ENCODE results near the gene CD44.

CD44 gene

DNA sequence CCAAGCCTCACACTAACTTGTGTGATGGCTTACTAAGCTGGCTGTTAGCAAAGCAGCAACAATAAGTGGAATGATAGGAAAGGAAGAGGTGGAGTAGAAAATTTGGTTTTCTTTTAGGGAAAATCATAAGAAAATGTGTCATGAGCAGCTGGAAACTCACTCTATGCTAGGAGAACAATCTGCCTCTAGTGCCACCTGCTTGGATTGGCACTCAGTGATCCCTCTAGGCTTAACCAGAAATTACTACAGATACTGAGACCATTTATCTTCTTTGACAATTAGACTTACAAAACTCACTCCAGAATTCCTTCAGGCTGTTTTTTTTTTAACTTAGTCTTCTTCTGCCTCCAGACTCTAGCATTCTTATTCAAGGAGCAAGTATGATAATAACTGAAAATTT is 117.3 kb downstream of the CD44 start:
- no peaks in the 10 kb centered on the region for H3K9me3 ChIP-seq (ENCODE audit: control insufficient read depth, low read length)
- no peaks in the 10 kb centered on the region for H3K27me3 ChIP-seq (ENCODE audit: control insufficient read depth, insufficient read depth, low read length)
- no peaks in the 10 kb centered on the region for H3K4me1 ChIP-seq (ENCODE audit: control insufficient read depth, insufficient read depth, low read length)
- H3K36me3 ChIP-seq (ENCODE audit: control insufficient read depth, insufficient read depth, low read length), result no peaks in the 10 kb centered on the region
- H3K4me3 ChIP-seq (ENCODE audit: low read length), result no peak overlapping the region
- H3K9ac ChIP-seq (ENCODE audit: low read length), result no peak overlapping the region

DNA sequence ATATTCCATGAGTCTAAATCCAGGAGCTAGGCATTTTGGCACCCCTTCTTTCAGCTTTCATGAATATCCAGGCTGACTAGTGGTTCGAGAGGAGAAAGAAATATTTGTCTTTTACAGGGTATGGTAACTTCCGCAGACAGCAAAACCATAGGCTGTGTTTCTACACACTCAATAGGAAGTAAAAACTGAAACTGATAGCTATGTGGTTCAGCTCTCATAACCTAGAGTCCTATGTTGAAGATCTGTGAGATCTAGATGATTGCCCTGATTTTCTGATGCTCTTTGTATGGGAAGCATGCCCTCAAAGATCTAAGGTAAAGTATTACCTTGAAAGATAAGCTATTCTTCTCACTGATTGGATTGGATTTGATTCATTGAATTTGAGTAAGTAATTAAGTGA is 118.3 kb downstream of the CD44 start:
- Histone ChIP-seq H3K9me3 (ENCODE audit: control insufficient read depth, low read length) (no peaks in the 10 kb centered on the region), H3K4me1 (ENCODE audit: control insufficient read depth, insufficient read depth, low read length) (no peaks in the 10 kb centered on the region), H3K4me3 (ENCODE audit: low read length) (no peak overlapping the region), H3K36me3 (ENCODE audit: control insufficient read depth, insufficient read depth, low read length) (no peaks in the 10 kb centered on the region), H3K9ac (ENCODE audit: low read length) (no peak overlapping the region), H3K27me3 (ENCODE audit: control insufficient read depth, insufficient read depth, low read length) (no peaks in the 10 kb centered on the region)

DNA sequence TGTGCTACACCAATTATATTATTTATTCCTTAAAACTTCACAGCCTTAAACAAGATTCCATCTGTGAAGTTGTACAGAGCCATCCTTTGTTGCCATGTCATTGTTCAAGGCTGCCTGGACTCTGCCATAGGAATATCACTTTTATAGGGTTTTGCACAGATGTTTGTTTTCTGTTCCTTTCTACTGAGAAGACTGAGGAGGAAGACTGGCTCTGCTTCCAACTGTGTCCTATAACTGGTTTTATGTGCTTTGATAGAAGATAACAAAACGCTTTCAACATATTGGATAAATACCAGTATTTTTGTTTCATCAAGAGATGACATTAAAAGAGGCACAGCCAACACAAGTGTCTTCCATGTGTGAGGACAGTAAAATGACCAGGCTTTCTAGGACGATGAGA is 120.6 kb downstream of the CD44 start:
- Histone ChIP-seq H3K9me3 (ENCODE audit: control insufficient read depth, low read length) (no peaks in the 10 kb centered on the region), H3K9ac (ENCODE audit: low read length) (no peak overlapping the region), H3K36me3 (ENCODE audit: control insufficient read depth, insufficient read depth, low read length) (no peaks in the 10 kb centered on the region), H3K4me1 (ENCODE audit: control insufficient read depth, insufficient read depth, low read length) (no peaks in the 10 kb centered on the region), H3K27me3 (ENCODE audit: control insufficient read depth, insufficient read depth, low read length) (no peaks in the 10 kb centered on the region), H3K4me3 (ENCODE audit: low read length) (no peak overlapping the region)

DNA sequence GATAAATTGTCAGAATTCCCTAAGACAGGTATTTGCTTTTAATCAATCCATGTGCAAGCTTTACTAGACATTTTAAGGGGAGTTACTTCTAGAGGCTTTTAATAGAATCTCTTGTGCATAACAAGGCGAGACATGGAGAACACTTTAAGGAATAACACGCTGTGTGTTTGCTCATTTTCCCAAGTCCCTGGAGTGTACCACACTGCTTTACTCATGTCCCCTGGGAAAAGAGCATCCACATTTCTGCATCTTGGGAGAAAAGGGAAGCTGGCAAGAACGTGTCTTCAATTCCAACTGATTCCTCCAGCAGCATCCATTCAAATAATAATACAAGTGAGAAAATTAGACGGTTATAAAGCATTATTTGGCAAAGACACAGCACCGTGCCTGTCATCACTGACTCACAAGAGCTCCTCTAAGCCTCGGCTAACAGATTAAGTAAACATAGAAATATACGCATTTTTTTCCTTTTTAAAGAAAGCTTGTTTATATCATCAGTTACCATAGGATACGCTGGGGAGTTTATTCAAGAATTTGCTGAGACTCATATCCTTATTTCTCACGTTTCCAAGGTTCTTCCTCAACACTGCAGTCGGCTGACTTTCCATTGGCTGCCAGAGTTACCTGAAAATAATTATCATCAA is 121.5 kb downstream of the CD44 start:
- Histone ChIP-seq H3K4me3 (ENCODE audit: low read length) (no peak overlapping the region), H3K36me3 (ENCODE audit: control insufficient read depth, insufficient read depth, low read length) (no peaks in the 10 kb centered on the region), H3K9me3 (ENCODE audit: control insufficient read depth, low read length) (no peaks in the 10 kb centered on the region), H3K9ac (ENCODE audit: low read length) (no peak overlapping the region), H3K4me1 (ENCODE audit: control insufficient read depth, insufficient read depth, low read length) (no peaks in the 10 kb centered on the region), H3K27me3 (ENCODE audit: control insufficient read depth, insufficient read depth, low read length) (no peaks in the 10 kb centered on the region)

DNA sequence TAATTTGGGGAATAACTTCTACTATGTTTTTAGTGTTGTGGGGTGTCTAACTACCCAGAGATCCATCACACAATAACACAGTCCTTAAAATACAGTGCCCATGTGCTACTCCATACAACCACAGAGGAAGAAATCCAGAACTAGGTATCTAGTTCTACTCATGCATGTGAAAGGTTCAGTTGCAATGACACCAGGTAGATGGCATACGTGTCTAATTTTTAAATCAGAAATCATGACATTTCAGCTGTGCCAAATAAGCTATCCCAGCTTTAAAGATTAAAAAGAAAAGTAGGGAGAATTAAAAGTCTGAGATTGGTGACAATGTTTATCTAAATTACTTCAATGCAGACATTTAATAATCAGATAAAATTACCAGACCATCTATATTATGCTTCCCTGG is 122.2 kb downstream of the CD44 start:
- Histone ChIP-seq H3K9ac (ENCODE audit: low read length) (no peak overlapping the region), H3K9me3 (ENCODE audit: control insufficient read depth, low read length) (no peaks in the 10 kb centered on the region), H3K27me3 (ENCODE audit: control insufficient read depth, insufficient read depth, low read length) (no peaks in the 10 kb centered on the region)

DNA sequence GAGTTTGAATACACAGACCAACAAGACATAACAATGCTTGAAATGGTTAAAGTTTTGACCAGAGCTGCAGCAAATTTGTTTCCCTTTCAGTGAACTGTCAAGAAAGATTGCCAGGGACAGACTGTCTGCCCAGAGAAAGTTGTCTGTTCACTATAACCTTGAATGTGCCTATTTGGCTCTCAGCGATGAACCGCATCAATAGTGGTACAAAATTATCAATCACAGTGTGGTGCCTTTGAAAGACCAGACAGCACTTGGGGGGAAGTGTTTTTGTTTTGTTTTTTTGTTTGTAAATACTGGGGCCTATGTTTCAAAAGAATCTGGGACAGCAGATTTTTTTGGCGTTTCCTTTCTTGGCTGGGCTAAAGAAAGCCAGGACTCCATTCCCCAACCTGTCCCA is 123.1 kb downstream of the CD44 start:
- no peak overlapping the region for H3K9ac ChIP-seq (ENCODE audit: low read length)
- H3K4me1 ChIP-seq (ENCODE audit: control insufficient read depth, insufficient read depth, low read length), result no peaks in the 10 kb centered on the region
- no peak overlapping the region for H3K4me3 ChIP-seq (ENCODE audit: low read length)
- H3K9me3 ChIP-seq (ENCODE audit: control insufficient read depth, low read length), result no peaks in the 10 kb centered on the region
- no peaks in the 10 kb centered on the region for H3K27me3 ChIP-seq (ENCODE audit: control insufficient read depth, insufficient read depth, low read length)
- H3K36me3 ChIP-seq (ENCODE audit: control insufficient read depth, insufficient read depth, low read length), result no peaks in the 10 kb centered on the region

More for the DNA sequence above, 122.2 kb downstream of the CD44 start:
- no peaks in the 10 kb centered on the region for H3K4me1 ChIP-seq (ENCODE audit: control insufficient read depth, insufficient read depth, low read length)
- no peak overlapping the region for H3K4me3 ChIP-seq (ENCODE audit: low read length)
- no peaks in the 10 kb centered on the region for H3K36me3 ChIP-seq (ENCODE audit: control insufficient read depth, insufficient read depth, low read length)

DNA sequence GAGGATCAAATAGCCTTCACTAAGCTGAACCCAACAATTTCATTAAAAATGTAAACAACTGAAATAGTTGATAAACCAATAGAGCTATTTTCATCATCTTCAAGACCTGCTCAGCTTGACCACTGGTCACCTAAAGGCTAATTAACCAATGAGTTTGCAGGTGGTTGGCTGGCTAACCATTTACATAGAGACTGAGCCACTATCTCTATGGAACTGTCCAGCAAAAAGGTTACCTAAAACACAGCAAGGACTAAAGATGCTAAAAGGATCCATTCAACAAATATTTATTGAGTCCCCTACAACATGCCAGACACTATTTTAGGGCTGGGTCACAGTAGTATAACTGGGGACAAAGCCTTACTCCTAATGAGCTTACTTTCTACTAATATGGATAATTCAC is 123.8 kb downstream of the CD44 start:
- no peaks in the 10 kb centered on the region for H3K36me3 ChIP-seq (ENCODE audit: control insufficient read depth, insufficient read depth, low read length)
- H3K9me3 ChIP-seq (ENCODE audit: control insufficient read depth, low read length), result no peaks in the 10 kb centered on the region
- no peaks in the 10 kb centered on the region for H3K4me1 ChIP-seq (ENCODE audit: control insufficient read depth, insufficient read depth, low read length)
- no peaks in the 10 kb centered on the region for H3K27me3 ChIP-seq (ENCODE audit: control insufficient read depth, insufficient read depth, low read length)
- H3K9ac ChIP-seq (ENCODE audit: low read length), result no peak overlapping the region
- H3K4me3 ChIP-seq (ENCODE audit: low read length), result no peak overlapping the region

DNA sequence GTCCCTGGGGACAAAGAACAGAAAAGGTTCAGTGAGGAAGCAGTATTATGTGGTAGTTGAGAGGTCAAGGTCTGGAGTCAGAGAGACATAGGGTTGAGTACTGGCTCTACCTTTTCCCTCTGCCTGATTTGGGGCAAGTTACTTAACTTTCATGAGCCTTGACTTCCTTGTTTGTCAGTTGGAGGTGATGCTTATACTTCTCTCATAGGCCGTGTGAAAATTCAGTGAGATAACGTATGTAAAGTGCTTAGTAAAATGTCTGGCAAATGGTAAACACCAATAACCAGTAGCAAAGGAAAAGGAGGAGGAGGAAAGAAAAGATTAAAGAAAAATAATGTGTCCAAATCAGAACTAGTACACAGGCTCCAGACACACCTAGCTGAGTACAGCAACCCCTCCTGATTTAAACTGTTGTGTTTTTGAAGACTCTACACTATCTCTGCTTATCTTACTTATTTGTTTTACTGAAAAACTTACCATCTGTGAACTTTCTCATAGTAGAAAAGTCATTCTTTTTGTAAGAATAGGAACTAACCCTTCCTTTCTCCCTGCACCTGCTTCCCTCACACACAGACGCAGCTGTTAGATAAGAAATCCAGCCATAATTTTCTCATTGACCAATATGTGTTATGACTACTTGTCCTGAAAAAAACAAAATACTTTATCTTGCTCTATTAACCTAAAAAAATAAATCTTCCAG is 126.9 kb downstream of the CD44 start:
- H3K9me3 ChIP-seq (ENCODE audit: control insufficient read depth, low read length), result no peaks in the 10 kb centered on the region
- no peak overlapping the region for H3K4me3 ChIP-seq (ENCODE audit: low read length)
- no peaks in the 10 kb centered on the region for H3K4me1 ChIP-seq (ENCODE audit: control insufficient read depth, insufficient read depth, low read length)
- no peaks in the 10 kb centered on the region for H3K27me3 ChIP-seq (ENCODE audit: control insufficient read depth, insufficient read depth, low read length)
- no peak overlapping the region for H3K9ac ChIP-seq (ENCODE audit: low read length)
- no peaks in the 10 kb centered on the region for H3K36me3 ChIP-seq (ENCODE audit: control insufficient read depth, insufficient read depth, low read length)

DNA sequence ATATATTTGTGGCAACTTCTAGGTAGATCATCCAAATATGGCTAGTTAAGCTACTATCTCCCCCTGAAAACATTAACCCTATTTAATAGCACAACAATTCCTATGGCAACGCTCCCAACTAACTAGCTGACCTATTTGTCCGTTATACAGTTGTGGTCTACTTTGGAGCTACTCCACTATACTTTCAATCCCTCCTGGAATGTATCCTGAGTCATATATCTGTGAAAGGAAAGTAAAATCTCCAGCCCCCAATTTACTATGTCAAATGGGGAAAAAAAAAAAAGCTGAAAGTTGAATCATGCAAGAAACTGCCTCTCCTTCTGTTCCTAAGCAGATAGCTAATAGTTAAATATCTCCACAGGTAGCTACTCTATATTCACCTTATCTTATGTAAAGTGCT is 128.5 kb downstream of the CD44 start:
- H3K36me3 ChIP-seq (ENCODE audit: control insufficient read depth, insufficient read depth, low read length), result no peaks in the 10 kb centered on the region
- no peaks in the 10 kb centered on the region for H3K4me1 ChIP-seq (ENCODE audit: control insufficient read depth, insufficient read depth, low read length)
- no peak overlapping the region for H3K9ac ChIP-seq (ENCODE audit: low read length)
- no peaks in the 10 kb centered on the region for H3K9me3 ChIP-seq (ENCODE audit: control insufficient read depth, low read length)
- no peak overlapping the region for H3K4me3 ChIP-seq (ENCODE audit: low read length)
- H3K27me3 ChIP-seq (ENCODE audit: control insufficient read depth, insufficient read depth, low read length), result no peaks in the 10 kb centered on the region

DNA sequence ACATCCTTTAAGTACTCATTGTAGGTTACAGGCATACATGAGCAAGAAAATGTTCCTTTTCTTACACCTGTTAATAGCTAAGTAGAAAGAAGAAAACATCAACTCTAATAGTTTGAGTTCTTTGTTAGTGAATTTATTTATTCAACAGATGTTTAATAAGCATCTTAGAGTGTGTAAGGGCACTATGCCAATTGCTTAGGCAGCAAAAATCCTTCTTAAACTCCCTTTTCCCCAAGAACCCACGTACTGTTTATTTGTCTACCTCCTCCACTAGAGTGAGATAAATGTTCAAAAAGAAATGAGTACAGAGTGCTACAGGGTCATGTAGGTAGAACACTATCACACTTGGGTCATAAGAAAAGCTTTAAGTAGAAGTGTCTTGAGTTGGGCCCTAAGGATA is 131.4 kb downstream of the CD44 start:
- no peak overlapping the region for H3K4me3 ChIP-seq (ENCODE audit: low read length)
- no peak overlapping the region for H3K9ac ChIP-seq (ENCODE audit: low read length)
- H3K36me3 ChIP-seq (ENCODE audit: control insufficient read depth, insufficient read depth, low read length), result no peaks in the 10 kb centered on the region
- no peaks in the 10 kb centered on the region for H3K27me3 ChIP-seq (ENCODE audit: control insufficient read depth, insufficient read depth, low read length)
- no peaks in the 10 kb centered on the region for H3K9me3 ChIP-seq (ENCODE audit: control insufficient read depth, low read length)
- H3K4me1 ChIP-seq (ENCODE audit: control insufficient read depth, insufficient read depth, low read length), result peaks cover 11% of the 10 kb centered on the region

DNA sequence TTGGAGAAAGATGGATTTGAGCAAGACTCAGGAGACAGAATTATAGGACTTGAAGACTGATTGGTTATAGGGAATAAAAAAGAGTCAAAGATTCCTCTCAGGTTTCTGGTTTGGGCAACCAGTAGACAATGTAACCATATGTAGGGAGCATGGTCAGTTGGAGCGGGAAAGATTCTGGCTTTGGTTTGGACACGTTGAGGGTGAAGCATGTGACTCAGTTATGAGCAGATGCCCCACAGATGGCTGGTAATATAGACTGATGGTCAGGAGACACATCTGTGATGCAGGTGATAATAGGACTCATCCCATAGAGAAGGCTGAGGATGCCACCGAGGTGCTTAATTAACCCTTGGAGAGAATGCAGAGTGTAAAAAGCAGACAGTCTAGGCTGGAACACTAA is 132.1 kb downstream of the CD44 start:
- H3K27me3 ChIP-seq (ENCODE audit: control insufficient read depth, insufficient read depth, low read length), result no peaks in the 10 kb centered on the region

DNA sequence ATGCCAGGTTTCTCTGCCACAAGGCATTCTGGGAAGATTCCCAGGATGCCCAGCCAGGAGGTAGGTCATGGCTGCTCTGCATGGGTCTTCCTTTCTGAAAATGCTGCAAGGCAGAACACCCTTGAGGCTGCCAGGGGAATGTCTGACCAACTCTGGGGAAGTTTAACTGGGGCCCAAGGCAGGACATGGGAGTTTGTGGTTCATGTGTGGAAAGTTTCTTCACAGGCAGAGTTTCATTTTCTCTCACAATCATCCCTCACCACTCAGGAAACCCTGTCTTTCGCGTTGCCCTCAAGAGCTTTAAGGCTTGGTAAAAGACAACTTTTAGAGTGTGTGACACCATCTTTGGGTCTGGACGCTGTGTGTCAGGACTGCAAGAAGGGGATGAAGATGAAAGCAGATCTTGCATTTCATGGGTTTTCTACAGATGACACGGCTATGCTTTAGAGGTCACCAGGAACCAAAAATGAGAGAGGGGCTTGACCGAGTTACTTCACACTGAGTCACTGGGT is 133.5 kb downstream of the CD44 start:
- Histone ChIP-seq H3K9ac (ENCODE audit: low read length) (no peak overlapping the region), H3K9me3 (ENCODE audit: control insufficient read depth, low read length) (no peaks in the 10 kb centered on the region), H3K27me3 (ENCODE audit: control insufficient read depth, insufficient read depth, low read length) (no peaks in the 10 kb centered on the region), H3K36me3 (ENCODE audit: control insufficient read depth, insufficient read depth, low read length) (no peaks in the 10 kb centered on the region), H3K4me3 (ENCODE audit: low read length) (no peak overlapping the region), H3K4me1 (ENCODE audit: control insufficient read depth, insufficient read depth, low read length) (peaks cover 27% of the 10 kb centered on the region)

More for the DNA sequence above, 132.1 kb downstream of the CD44 start:
- H3K9ac ChIP-seq (ENCODE audit: low read length), result no peak overlapping the region
- H3K9me3 ChIP-seq (ENCODE audit: control insufficient read depth, low read length), result no peaks in the 10 kb centered on the region
- no peaks in the 10 kb centered on the region for H3K36me3 ChIP-seq (ENCODE audit: control insufficient read depth, insufficient read depth, low read length)
- H3K4me3 ChIP-seq (ENCODE audit: low read length), result no peak overlapping the region
- H3K4me1 ChIP-seq (ENCODE audit: control insufficient read depth, insufficient read depth, low read length), result peaks cover 16% of the 10 kb centered on the region
